HCT116 (cell line): ENCODE results near the gene DDB1. TPM values are rescaled to one million over a fixed set of nuclear protein-coding genes. Genes with fewer than 3 reads are reported as not detected.

ENCODE experiments used
- ATAC-seq: fragments of 200-7000 bp; cut with Tn5 transposase; 2 replicates; pipeline ENCODE4 v1.9.1; 2020; ENCODE audit warnings: mild to moderate bottlenecking, moderate library complexity
- BruUV-seq: library from RNA; stranded (reverse); fragments of 400-500 nt; replicated peaks from 2 replicates; lab custom pipeline; 2021; lab: Mats Ljungman, UMichigan
- CTCF ChIA-PET: fragments of 300-600 bp; sonication (Branson Sonifier 250); formaldehyde crosslinking; loops from one replicate; lab custom pipeline; 2021; ENCODE audit warnings: antibody characterized with exemption; lab: Charles Lee
- POLR2A ChIA-PET: fragments of 300-600, 350-600 bp; sonication (Branson Sonifier 250); formaldehyde crosslinking; loops from one replicate; lab custom pipeline; 2021; ENCODE audit warnings: antibody characterized with exemption; lab: Charles Lee
- RAD21 ChIA-PET, 2 experiments: fragments of 300-600 bp; sonication (Branson Sonifier 250); formaldehyde crosslinking; loops; one replicate each; lab custom pipeline; 2023; ENCODE audit warnings: low total read pairs in 2 of 2; ENCODE audit not compliant: uncharacterized antibody in 2 of 2, unreplicated experiment in 2 of 2, low non-redundant PET in 1 of 2; lab: Charles Lee
- DNase-seq: peaks from one replicate; pipeline ENCODE4 v3.0.0-alpha.2; 2010; ENCODE audit warnings: low read depth, low spot score
- H2AFZ ChIP-seq: fragments of 200-600 bp; shearing (Covaris generic), sonication (generic); 2 replicates; pipeline ENCODE4 v1.6.1; 2017; ENCODE audit warnings: low read depth, mixed run types, mixed read lengths, antibody characterized with exemption, low read length; ENCODE audit not compliant: poor library complexity, severe bottlenecking
- H3K27ac ChIP-seq: 2 replicates; pipeline ENCODE4 v1.5.1; 2012; ENCODE audit warnings: low read depth, low read length
- H3K27me3 ChIP-seq: fragments of 200-600 bp; sonication (generic); 2 replicates; pipeline ENCODE4 v1.6.1; 2016; ENCODE audit warnings: mixed run types, low read length, mixed read lengths; ENCODE audit not compliant: insufficient read depth
- H3K36me3 ChIP-seq, 2 experiments: fragments of 200-500 bp in 1 of 2; fragments of 200-600 bp in 1 of 2; sonication (Bioruptor generic) in 1 of 2; sonication (generic) in 1 of 2; 2 replicates each; pipeline versions ENCODE4 v1.5.1 to v1.6.1; 2014 to 2016; ENCODE audit warnings: low read length in 2 of 2, inconsistent platforms in 1 of 2, mixed read lengths in 1 of 2, mixed run types in 1 of 2; ENCODE audit not compliant: insufficient read depth in 2 of 2, control insufficient read depth in 1 of 2
- H3K4me1 ChIP-seq, 2 experiments: fragments of 200-600 bp in 1 of 2; sonication (generic) in 1 of 2; 2 replicates each; pipeline versions ENCODE4 v1.5.1 to v1.6.1; 2012 to 2017; ENCODE audit warnings: low read length in 2 of 2, inconsistent platforms in 1 of 2, mild to moderate bottlenecking in 1 of 2, mixed read lengths in 1 of 2, mixed run types in 1 of 2, moderate library complexity in 1 of 2; ENCODE audit not compliant: insufficient read depth in 2 of 2, control insufficient read depth in 1 of 2
- H3K4me2 ChIP-seq: fragments of 200-600 bp; sonication (generic); 2 replicates; pipeline ENCODE4 v1.6.1; 2017; ENCODE audit warnings: mixed run types, low read length, mixed read lengths
- H3K4me3 ChIP-seq, 2 experiments: fragments of 200-600 bp in 1 of 2; sonication (generic) in 1 of 2; replicated peaks in 1 of 2; 2 replicates each; pipeline ENCODE4 v1.5.1; 2011 to 2016; ENCODE audit warnings: low read length in 2 of 2, control low read depth in 1 of 2, low read depth in 1 of 2, mild to moderate bottlenecking in 1 of 2, mixed read lengths in 1 of 2, mixed run types in 1 of 2
- H3K79me2 ChIP-seq: fragments of 200-600 bp; sonication (generic); 2 replicates; pipeline ENCODE4 v1.6.1; 2017; ENCODE audit warnings: mild to moderate bottlenecking, mixed run types, low read length, moderate library complexity, mixed read lengths; ENCODE audit not compliant: insufficient read depth
- H3K9ac ChIP-seq: fragments of 200-600 bp; sonication (generic); 2 replicates; pipeline ENCODE4 v1.6.1; 2016; ENCODE audit warnings: low read length, mixed read lengths
- H3K9me2 ChIP-seq: fragments of 200-600 bp; sonication (generic), shearing (Covaris generic); 2 replicates; pipeline ENCODE4 v1.6.1; 2017; ENCODE audit warnings: mixed run types, mild to moderate bottlenecking, moderate library complexity; ENCODE audit not compliant: insufficient read depth
- H3K9me3 ChIP-seq, 2 experiments: fragments of 200-500 bp in 1 of 2; fragments of 200-600 bp in 1 of 2; sonication (Bioruptor generic) in 1 of 2; sonication (generic) in 1 of 2; 2 replicates each; pipeline ENCODE4 v1.6.1; 2014 to 2017; ENCODE audit warnings: low read length in 2 of 2, mixed read lengths in 2 of 2, inconsistent platforms in 1 of 2, low read depth in 1 of 2, mild to moderate bottlenecking in 1 of 2, mixed run types in 1 of 2, moderate library complexity in 1 of 2; ENCODE audit not compliant: control insufficient read depth in 1 of 2, insufficient read depth in 1 of 2
- H4K20me1 ChIP-seq: fragments of 200-600 bp; sonication (generic), shearing (Covaris generic); 2 replicates; pipeline ENCODE4 v1.6.1; 2017; ENCODE audit warnings: mixed run types, mild to moderate bottlenecking, moderate library complexity; ENCODE audit not compliant: insufficient read depth
- EGR1 ChIP-seq: IDR thresholded peaks from 2 replicates; pipeline ENCODE4 v1.6.1; 2012; ENCODE audit warnings: low read depth
- EZH2phosphoT487 ChIP-seq: fragments of 200-600 bp; IDR thresholded peaks from 2 replicates; pipeline ENCODE4 v1.6.1; 2018; ENCODE audit warnings: antibody characterized with exemption, borderline replicate concordance
- FOSL1 ChIP-seq: IDR thresholded peaks from 2 replicates; pipeline ENCODE4 v1.6.1; 2012; ENCODE audit warnings: low read depth
- RAD21 ChIP-seq: IDR thresholded peaks from 2 replicates; pipeline ENCODE4 v1.6.1; 2012; ENCODE audit warnings: low read depth, mild to moderate bottlenecking
- SRF ChIP-seq: IDR thresholded peaks from 2 replicates; pipeline ENCODE4 v1.6.1; 2012; ENCODE audit warnings: low read depth
- ZFX ChIP-seq: fragments of 450-650 bp; IDR thresholded peaks from 2 replicates; pipeline ENCODE4 v1.6.1; 2017
- intact Hi-C: fragments of 100-400 bp; cut with micrococcal nuclease; formaldehyde crosslinking; loops from 2 replicates; pipeline ENCODE4 v1.10.0; 2022
- total RNA-seq: library from RNA; stranded (reverse); gene quantifications from one replicate; pipeline ENCODE4 v1.2.1, GENCODE V29; 2021; ENCODE audit not compliant: unreplicated experiment
- TF ChIP-seq, protein P1 (sequence below): IDR thresholded peaks from 2 replicates; pipeline ENCODE4 v1.6.1; 2012; ENCODE audit warnings: low read depth
- TF ChIP-seq, protein P2 (sequence below): IDR thresholded peaks from 2 replicates; pipeline ENCODE4 v1.6.1; 2012
- TF ChIP-seq, protein P3 (sequence below): IDR thresholded peaks from 2 replicates; pipeline ENCODE4 v1.6.1; 2012

Gene DDB1
- total RNA-seq, 1 experiment from 2014 or later: 269 TPM

DNA sequence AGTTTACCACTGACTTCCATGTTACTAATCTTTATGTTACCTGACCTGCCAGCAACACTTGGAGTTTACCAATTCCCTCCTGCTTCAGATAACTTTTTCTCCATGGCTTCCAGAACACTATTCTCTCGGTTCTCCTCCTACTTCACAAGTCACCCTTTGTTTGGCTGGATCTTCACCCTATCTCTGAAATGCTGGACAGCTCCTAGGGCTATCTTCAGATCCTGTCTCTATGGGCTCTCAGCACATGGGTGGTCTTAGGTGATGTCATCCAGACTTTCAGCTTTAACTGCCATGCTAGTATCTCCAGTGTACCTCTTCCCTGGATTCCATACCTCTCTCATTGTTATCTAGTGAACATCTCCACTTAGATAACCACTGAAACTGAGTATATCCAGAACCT, 25.6 kb downstream of the DDB1 start:
- no peak overlapping the region for H2AFZ ChIP-seq
- TF ChIP-seq FOSL1 (no peak), EGR1 (no peak)
- TF ChIP-seq, protein P1, sequence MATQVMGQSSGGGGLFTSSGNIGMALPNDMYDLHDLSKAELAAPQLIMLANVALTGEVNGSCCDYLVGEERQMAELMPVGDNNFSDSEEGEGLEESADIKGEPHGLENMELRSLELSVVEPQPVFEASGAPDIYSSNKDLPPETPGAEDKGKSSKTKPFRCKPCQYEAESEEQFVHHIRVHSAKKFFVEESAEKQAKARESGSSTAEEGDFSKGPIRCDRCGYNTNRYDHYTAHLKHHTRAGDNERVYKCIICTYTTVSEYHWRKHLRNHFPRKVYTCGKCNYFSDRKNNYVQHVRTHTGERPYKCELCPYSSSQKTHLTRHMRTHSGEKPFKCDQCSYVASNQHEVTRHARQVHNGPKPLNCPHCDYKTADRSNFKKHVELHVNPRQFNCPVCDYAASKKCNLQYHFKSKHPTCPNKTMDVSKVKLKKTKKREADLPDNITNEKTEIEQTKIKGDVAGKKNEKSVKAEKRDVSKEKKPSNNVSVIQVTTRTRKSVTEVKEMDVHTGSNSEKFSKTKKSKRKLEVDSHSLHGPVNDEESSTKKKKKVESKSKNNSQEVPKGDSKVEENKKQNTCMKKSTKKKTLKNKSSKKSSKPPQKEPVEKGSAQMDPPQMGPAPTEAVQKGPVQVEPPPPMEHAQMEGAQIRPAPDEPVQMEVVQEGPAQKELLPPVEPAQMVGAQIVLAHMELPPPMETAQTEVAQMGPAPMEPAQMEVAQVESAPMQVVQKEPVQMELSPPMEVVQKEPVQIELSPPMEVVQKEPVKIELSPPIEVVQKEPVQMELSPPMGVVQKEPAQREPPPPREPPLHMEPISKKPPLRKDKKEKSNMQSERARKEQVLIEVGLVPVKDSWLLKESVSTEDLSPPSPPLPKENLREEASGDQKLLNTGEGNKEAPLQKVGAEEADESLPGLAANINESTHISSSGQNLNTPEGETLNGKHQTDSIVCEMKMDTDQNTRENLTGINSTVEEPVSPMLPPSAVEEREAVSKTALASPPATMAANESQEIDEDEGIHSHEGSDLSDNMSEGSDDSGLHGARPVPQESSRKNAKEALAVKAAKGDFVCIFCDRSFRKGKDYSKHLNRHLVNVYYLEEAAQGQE: peak; percentile 26
- TF ChIP-seq, all 23 proteins: peak for 1

DNA sequence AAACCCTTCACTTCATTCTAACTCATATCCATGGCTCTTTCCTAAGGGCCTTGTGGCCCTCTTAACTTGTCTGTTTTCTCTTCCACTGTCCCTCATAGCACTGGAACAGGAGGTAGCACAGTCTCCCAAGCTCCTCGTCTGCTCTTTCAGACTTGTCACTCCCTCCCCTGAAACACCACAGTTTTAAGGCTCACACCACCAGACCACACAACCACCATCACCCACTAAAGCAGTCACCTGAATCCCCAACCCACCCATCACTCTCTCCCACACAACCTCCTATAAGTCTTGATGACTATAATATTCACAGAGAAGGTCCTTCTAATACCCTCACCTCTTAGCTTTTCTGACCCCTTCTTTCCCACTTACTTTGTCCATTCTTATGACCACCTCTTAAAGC, 26.7 kb downstream of the DDB1 start:
- ATAC-seq: no peak
- no peak for TF ChIP-seq EZH2phosphoT487
- TF ChIP-seq, protein P2, sequence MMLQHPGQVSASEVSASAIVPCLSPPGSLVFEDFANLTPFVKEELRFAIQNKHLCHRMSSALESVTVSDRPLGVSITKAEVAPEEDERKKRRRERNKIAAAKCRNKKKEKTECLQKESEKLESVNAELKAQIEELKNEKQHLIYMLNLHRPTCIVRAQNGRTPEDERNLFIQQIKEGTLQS: no peak
- no peak for TF ChIP-seq EGR1
- TF ChIP-seq, protein P3, sequence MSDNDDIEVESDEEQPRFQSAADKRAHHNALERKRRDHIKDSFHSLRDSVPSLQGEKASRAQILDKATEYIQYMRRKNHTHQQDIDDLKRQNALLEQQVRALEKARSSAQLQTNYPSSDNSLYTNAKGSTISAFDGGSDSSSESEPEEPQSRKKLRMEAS: no peak
- TF ChIP-seq RAD21: no peak
- no peak for TF ChIP-seq SRF
- no peak for TF ChIP-seq ZFX
- TF ChIP-seq FOSL1: no peak
- H3K9ac ChIP-seq: no peak overlapping the region
- no peak overlapping the region for H3K4me3 ChIP-seq
- no peaks in the 10 kb centered on the region for H3K9me2 ChIP-seq
- H4K20me1 ChIP-seq: no peaks in the 10 kb centered on the region
- DNase-seq: no peak
- intact Hi-C loops: no loop called here
- H2AFZ ChIP-seq: no peak overlapping the region
- no peaks in the 10 kb centered on the region for H3K27me3 ChIP-seq
- no peak overlapping the region for H3K4me2 ChIP-seq
- CTCF ChIA-PET: no interaction called here
- peaks cover 70 to 75% of the 10 kb centered on the region in 2 experiments for H3K36me3 ChIP-seq
- H3K79me2 ChIP-seq: peaks cover 13% of the 10 kb centered on the region
- H3K27ac ChIP-seq: no peak overlapping the region
- BruUV-seq: no TSS peak
- no peaks in the 10 kb centered on the region for H3K9me3 ChIP-seq
- no peaks in the 10 kb centered on the region for H3K4me1 ChIP-seq
- RAD21 ChIA-PET: no interaction called here
- POLR2A ChIA-PET: no interaction called here

More for the DNA sequence above, 25.6 kb downstream of the DDB1 start:
- intact Hi-C loops: no loop called here
- Histone ChIP-seq H3K9ac (no peak overlapping the region), H3K27me3 (no peaks in the 10 kb centered on the region), H4K20me1 (no peaks in the 10 kb centered on the region), H3K9me2 (no peaks in the 10 kb centered on the region), H3K4me3 (no peak overlapping the region), H3K27ac (no peak overlapping the region), H3K4me1 (no peaks in the 10 kb centered on the region), H3K9me3 (no peaks in the 10 kb centered on the region), H3K36me3 (peaks cover 70 to 74% of the 10 kb centered on the region in 2 experiments; a peak in 3 of 4 replicates), H3K79me2 (peaks cover 13% of the 10 kb centered on the region), H3K4me2 (no peak overlapping the region)
- ChIA-PET CTCF (no interaction called here), RAD21 (no interaction called here), POLR2A (no interaction called here)
- DNase-seq: no peak
- ATAC-seq: no peak
- BruUV-seq: no TSS peak
